GM12873 (cell line): ENCODE data around the gene XG.

Source experiments
- TF ChIP-seq, protein P1 (sequence below): IDR thresholded peaks from 2 replicates; pipeline ENCODE4 v1.5.1; 2012; ENCODE audit warnings: low read depth, mild to moderate bottlenecking, moderate library complexity, low read length, control low read depth; ENCODE audit not compliant: insufficient read depth; ENCODE audit errors: missing control alignments

XG gene

DNA sequence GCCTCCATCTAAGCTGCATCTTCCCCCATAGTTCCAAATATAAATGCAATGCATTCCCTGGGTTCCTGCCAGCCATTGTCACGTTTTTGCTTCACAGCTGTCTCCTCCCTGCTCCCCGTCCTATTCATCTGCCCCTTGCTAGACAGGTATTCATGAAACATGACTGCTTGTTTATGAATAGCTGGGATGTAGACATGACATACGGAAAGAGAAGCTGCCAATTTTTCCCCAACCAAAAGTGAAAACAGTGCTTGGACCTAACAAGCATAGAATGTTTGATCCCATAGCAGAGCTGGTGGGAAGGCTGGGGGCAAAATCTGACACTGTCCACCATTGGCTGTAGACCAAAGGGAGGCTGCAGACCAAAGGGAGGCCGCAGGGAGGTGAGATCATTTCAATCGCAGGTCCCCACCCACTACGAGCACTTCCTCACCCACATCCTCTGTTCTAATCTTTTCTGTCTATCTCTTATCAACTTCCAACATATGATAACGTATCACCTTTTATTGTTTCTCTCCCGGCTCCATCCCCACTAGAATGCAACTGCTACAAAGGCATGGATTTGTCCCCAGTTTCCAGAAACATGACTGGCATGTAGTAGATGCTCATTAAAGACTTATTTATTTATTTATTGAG lies 68.4 kb downstream of the XG start:
- TF ChIP-seq, protein P1, sequence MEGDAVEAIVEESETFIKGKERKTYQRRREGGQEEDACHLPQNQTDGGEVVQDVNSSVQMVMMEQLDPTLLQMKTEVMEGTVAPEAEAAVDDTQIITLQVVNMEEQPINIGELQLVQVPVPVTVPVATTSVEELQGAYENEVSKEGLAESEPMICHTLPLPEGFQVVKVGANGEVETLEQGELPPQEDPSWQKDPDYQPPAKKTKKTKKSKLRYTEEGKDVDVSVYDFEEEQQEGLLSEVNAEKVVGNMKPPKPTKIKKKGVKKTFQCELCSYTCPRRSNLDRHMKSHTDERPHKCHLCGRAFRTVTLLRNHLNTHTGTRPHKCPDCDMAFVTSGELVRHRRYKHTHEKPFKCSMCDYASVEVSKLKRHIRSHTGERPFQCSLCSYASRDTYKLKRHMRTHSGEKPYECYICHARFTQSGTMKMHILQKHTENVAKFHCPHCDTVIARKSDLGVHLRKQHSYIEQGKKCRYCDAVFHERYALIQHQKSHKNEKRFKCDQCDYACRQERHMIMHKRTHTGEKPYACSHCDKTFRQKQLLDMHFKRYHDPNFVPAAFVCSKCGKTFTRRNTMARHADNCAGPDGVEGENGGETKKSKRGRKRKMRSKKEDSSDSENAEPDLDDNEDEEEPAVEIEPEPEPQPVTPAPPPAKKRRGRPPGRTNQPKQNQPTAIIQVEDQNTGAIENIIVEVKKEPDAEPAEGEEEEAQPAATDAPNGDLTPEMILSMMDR, result no peak

DNA sequence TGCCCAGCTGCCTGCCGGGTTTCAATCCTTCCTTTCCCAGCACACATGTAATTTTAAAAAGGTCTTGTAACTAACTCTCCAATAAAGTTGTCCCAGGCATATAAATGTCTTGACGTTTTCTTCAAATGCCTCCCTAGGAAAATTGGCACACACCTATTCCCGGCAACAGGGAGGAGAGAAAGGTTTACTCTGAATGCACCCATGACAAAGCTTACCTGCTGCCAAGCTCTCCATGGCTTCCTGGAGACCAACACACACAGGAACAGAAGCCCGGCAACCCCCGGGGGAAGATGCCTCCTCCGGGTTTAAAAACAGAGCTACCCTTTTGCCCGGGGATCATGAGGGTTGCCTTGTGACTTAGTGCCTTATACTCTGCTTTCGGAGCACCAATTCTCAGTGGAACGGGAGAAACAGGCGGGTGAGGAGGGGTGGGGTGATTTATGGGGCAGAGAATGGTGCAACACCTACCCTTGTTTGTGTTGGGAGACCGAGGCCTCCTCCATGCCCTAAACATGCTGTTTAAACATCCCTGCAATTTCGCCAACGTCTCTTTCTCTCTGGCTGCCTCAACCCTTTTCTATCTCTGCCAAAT lies 72.1 kb downstream of the XG start:
- TF ChIP-seq, protein P1, result no peak

DNA sequence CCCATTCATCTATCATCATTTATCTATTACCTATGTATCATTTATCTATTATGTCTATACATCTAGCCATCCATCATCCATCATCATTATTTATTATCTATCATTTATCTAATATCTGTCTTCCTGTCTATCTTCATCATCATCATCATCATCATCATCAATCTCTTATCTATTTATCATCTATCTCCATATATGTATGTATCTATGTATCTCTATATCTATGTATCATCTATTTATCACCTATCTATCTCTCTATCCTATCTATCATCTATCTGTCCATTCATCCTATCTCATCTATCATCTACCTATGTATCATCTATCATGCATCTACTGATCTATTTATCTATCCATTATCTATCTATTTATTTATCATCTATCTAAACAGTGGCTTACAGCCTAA lies 73.0 kb downstream of the XG start:
- TF ChIP-seq, protein P1, result no peak

DNA sequence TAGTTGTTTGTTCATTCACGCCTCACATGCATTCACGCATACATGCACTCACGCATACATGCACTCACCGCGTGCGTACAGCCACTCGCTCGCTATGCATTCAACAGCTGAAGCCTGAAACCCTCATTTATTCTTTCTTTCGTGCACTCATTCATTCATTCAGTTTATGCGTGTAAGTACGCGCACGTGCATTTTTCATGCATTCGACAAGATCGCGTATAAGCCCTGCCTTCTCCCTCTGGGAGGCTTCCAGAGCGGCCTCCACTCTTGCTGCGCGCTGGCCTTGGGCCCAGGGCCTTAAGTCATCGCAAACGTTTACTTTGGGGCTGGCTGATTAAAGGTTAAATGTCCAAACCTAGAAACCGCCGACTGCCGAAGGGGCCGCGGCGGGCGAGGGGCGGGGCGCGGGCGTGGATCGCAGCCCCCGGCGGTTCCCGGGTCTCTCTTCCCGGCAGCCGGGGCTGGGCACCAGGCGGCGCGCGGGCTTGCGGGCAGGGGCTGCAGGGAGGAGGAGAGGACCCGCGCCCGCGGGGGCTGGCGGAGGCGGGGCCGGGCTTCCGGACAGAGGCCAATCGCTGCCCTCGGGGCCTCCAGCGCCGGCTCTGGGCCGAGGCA lies 76.6 kb downstream of the XG start, which contains the start of gene GYG2:
GYG2 (plus strand) TSS at position 587 of the 615 bp plus-strand sequence. CDS start 1,259 bp downstream, outside the sequence.
- TF ChIP-seq, protein P1, result no peak

DNA sequence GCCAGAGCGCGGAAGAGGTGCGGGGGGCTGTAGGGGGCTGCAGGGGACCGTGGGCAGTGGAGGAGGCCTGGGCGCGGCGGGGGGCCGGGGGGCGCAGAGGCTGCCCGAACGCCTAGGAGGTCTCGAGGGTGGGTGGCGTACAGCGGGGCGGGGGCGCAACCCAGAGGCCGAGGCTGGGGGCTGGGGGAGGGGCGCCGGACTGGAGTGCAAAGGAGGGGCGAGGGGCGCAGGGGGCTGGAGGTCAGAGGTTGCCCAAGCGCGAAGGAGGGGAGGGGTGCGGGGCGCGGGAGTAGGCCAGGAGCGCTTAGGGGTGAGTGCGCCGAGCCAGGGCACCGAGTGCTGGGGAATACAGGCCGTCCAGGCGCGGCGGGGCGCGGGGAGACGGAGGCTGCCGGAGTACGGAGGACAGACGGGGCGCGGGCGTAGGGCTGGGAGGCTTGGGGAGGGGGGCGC lies 77.1 kb downstream of the XG start:
- TF ChIP-seq, protein P1, result no peak

DNA sequence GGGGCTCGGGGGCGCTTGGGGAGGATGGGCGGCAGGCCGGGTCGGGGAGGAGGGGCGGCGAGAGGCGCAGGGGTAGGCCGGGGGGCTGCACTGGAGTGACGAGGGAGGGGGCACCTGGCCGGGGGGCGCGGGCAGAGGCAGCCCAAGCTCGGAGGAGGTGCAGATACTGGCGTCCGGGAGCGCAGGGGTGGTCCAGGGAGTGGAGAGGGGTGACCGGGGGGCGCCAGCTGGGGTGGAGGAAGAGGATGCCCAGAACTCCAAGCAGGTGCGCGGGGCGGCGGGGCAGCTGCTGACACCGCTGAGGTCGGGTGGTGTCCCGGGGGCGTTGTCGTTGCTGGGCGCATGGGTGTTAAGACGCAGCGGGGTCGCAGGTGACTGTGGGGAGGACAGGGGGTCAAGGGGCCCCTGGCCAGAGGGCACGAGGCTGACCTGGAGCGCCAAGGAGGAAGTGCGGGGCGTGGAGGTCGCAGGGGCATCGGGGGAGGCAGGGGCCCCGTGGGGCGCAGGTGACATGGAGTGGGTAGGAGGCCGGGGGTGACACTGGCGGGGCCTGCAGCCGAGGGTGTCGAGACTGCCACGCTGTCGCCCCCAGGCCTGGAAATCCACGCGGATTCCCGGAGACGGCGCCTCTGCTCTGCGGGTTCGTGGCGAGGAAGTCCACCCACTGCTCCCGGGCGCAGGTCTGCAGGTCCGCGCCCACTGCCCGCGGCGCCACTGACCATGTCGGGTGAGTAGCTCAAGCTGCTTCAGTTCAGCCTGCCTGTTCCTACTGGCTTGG lies 77.8 kb downstream of the XG start:
- TF ChIP-seq, protein P1, result no peak
